Mesenchymal stem cell (in vitro differentiated cells and primary cell): ENCODE measurements around the gene STING1.

Source experiments
- DNase-seq: peaks from one replicate; pipeline ENCODE4 v3.0.0-alpha.2; 2013
- H2AFZ ChIP-seq: one replicate; pipeline ENCODE4 v1.6.1; 2013; ENCODE audit warnings: low read depth, mild to moderate bottlenecking, control low read depth, inconsistent platforms, low read length, moderate library complexity
- H2AK5ac ChIP-seq: 2 replicates; pipeline ENCODE4 v1.6.1; 2013; ENCODE audit warnings: low read length, moderate library complexity, mild to moderate bottlenecking, inconsistent platforms; ENCODE audit not compliant: severe bottlenecking
- H2BK120ac ChIP-seq: one replicate; pipeline ENCODE4 v1.6.1; 2013; ENCODE audit warnings: low read depth, mild to moderate bottlenecking, inconsistent platforms, low read length, moderate library complexity
- H2BK12ac ChIP-seq, 2 experiments: one replicate each; pipeline ENCODE4 v1.6.1; 2013; ENCODE audit warnings: inconsistent platforms in 2 of 2, low read length in 2 of 2, mild to moderate bottlenecking in 2 of 2, moderate library complexity in 2 of 2, control low read depth in 1 of 2
- H2BK15ac ChIP-seq: one replicate; pipeline ENCODE4 v1.6.1; 2013; ENCODE audit warnings: mild to moderate bottlenecking, low read depth, inconsistent platforms; ENCODE audit not compliant: poor library complexity, severe bottlenecking
- H2BK5ac ChIP-seq: 2 replicates; pipeline ENCODE4 v1.6.1; 2013; ENCODE audit warnings: low read depth, mild to moderate bottlenecking, low read length, control low read depth, inconsistent platforms; ENCODE audit not compliant: poor library complexity, severe bottlenecking
- H3K14ac ChIP-seq, 2 experiments: one replicate each; pipeline ENCODE4 v1.6.1; 2013; ENCODE audit warnings: inconsistent platforms in 2 of 2, low read length in 2 of 2, control low read depth in 1 of 2, mild to moderate bottlenecking in 1 of 2, moderate library complexity in 1 of 2
- H3K18ac ChIP-seq, 2 experiments: one replicate each; pipeline ENCODE4 v1.6.1; 2013; ENCODE audit warnings: inconsistent platforms in 2 of 2, low read length in 2 of 2, control low read depth in 1 of 2, low read depth in 1 of 2, mild to moderate bottlenecking in 1 of 2
- H3K23ac ChIP-seq, 2 experiments: one replicate each; pipeline ENCODE4 v1.6.1; 2013; ENCODE audit warnings: inconsistent platforms in 2 of 2, low read length in 2 of 2, mild to moderate bottlenecking in 2 of 2, moderate library complexity in 2 of 2, control low read depth in 1 of 2
- H3K27ac ChIP-seq: 2 replicates; pipeline ENCODE4 v1.5.1; 2013; ENCODE audit warnings: mild to moderate bottlenecking, moderate library complexity, low read length, control low read depth, inconsistent platforms; ENCODE audit not compliant: poor library complexity, severe bottlenecking
- H3K27me3 ChIP-seq, 2 experiments: 2 replicates each; pipeline versions ENCODE4 v1.6.1 to v1.7.0; 2013; ENCODE audit warnings: low read length in 2 of 2, mild to moderate bottlenecking in 2 of 2, moderate library complexity in 2 of 2, control low read depth in 1 of 2, inconsistent platforms in 1 of 2; ENCODE audit not compliant: control insufficient read depth in 1 of 2, insufficient read depth in 1 of 2
- H3K36me3 ChIP-seq, 2 experiments: 2 replicates each; pipeline versions ENCODE4 v1.6.1 to v1.7.0; 2013; ENCODE audit warnings: low read length in 2 of 2, control low read depth in 1 of 2, inconsistent platforms in 1 of 2, low read depth in 1 of 2, mild to moderate bottlenecking in 1 of 2; ENCODE audit not compliant: insufficient read depth in 2 of 2, control insufficient read depth in 1 of 2
- H3K4ac ChIP-seq, 2 experiments: one replicate each; pipeline ENCODE4 v1.6.1; 2013; ENCODE audit warnings: inconsistent platforms in 2 of 2, low read length in 2 of 2, mild to moderate bottlenecking in 2 of 2, moderate library complexity in 2 of 2, control low read depth in 1 of 2, low read depth in 1 of 2
- H3K4me1 ChIP-seq: 2 replicates; pipeline ENCODE4 v1.6.1; 2013; ENCODE audit warnings: low read depth, low read length, control low read depth; ENCODE audit not compliant: control insufficient read depth, insufficient read depth
- H3K4me2 ChIP-seq: 2 replicates; pipeline ENCODE4 v1.6.1; 2013; ENCODE audit warnings: low read length, mild to moderate bottlenecking, inconsistent platforms; ENCODE audit not compliant: poor library complexity, severe bottlenecking
- H3K4me3 ChIP-seq, 2 experiments: 2 replicates each; pipeline versions ENCODE4 v1.5.1 to v1.7.0; 2013; ENCODE audit warnings: low read length in 2 of 2, mild to moderate bottlenecking in 2 of 2, control low read depth in 1 of 2, low read depth in 1 of 2; ENCODE audit not compliant: insufficient read depth in 1 of 2
- H3K79me1 ChIP-seq: replicated peaks from 2 replicates; pipeline ENCODE4 v1.6.1; 2013; ENCODE audit warnings: mild to moderate bottlenecking, control low read depth, low read length, inconsistent platforms; ENCODE audit not compliant: poor library complexity, severe bottlenecking
- H3K9ac ChIP-seq: 2 replicates; pipeline ENCODE4 v1.7.0; 2013; ENCODE audit warnings: mild to moderate bottlenecking, low read length, moderate library complexity
- H3K9me3 ChIP-seq: 2 replicates; pipeline ENCODE4 v1.7.0; 2013; ENCODE audit warnings: mild to moderate bottlenecking, low read length; ENCODE audit not compliant: control insufficient read depth
- H4K8ac ChIP-seq: one replicate; pipeline ENCODE4 v1.6.1; 2013; ENCODE audit warnings: inconsistent platforms, mild to moderate bottlenecking, low read length, moderate library complexity
- H4K91ac ChIP-seq: one replicate; pipeline ENCODE4 v1.6.1; 2013; ENCODE audit warnings: mild to moderate bottlenecking, low read length, inconsistent platforms
- WGBS: methylation state at CpG from one replicate; pipeline ENCODE4 v1.1.7; 2013; ENCODE audit warnings: mixed read lengths; 5-methylcytosine and 5-hydroxymethylcytosine counted together

The STING1 gene

GRCh38 chr5:139501381-139501780 lies 18.8 kb upstream of the STING1 start:
- 88% methylated on average over 4 of the region's 4 CpGs for WGBS
- Histone ChIP-seq H3K4me2 (no peak overlapping the region), H3K4me1 (no peaks in the 10 kb centered on the region)

GRCh38 chr5:139495638-139496435 lies 13.3 kb upstream of the STING1 start:
- no peak overlapping the region for H3K4me3 ChIP-seq
- peak; percentile 30 for DNase-seq
- no peaks in the 10 kb centered on the region for H3K27me3 ChIP-seq
- H3K9me3 ChIP-seq = no peaks in the 10 kb centered on the region
- no peak overlapping the region for H4K8ac ChIP-seq
- no peak overlapping the region for H3K9ac ChIP-seq
- H3K23ac ChIP-seq = no peak overlapping the region
- no peak overlapping the region for H2BK5ac ChIP-seq
- no peaks in the 10 kb centered on the region for H3K79me1 ChIP-seq
- WGBS = 77% methylated on average over 2 of the region's 3 CpGs
- no peak overlapping the region for H3K14ac ChIP-seq
- H3K18ac ChIP-seq = no peak overlapping the region
- H3K36me3 ChIP-seq = no peaks in the 10 kb centered on the region
- H2BK120ac ChIP-seq = no peak overlapping the region
- H3K4ac ChIP-seq = no peak overlapping the region
- no peak overlapping the region for H2AFZ ChIP-seq
- no peak overlapping the region for H2BK12ac ChIP-seq
- no peak overlapping the region for H2AK5ac ChIP-seq
- H4K91ac ChIP-seq = no peak overlapping the region
- H2BK15ac ChIP-seq = peak overlapping the region; percentile 67
- H3K4me2 ChIP-seq = no peak overlapping the region
- H3K4me1 ChIP-seq = peaks cover 3% of the 10 kb centered on the region
- no peak overlapping the region for H3K27ac ChIP-seq

More at GRCh38 chr5:139501381-139501780, 18.8 kb upstream of the STING1 start:
- Histone ChIP-seq H3K18ac (no peak overlapping the region), H3K4me3 (no peak overlapping the region), H3K36me3 (no peaks in the 10 kb centered on the region), H2BK5ac (no peak overlapping the region), H2BK12ac (no peak overlapping the region), H2AK5ac (no peak overlapping the region), H2BK15ac (no peak overlapping the region), H4K91ac (no peak overlapping the region), H3K79me1 (no peaks in the 10 kb centered on the region), H3K27me3 (peaks cover 0 to 4% of the 10 kb centered on the region in 2 experiments), H3K14ac (no peak overlapping the region), H4K8ac (no peak overlapping the region), H2BK120ac (no peak overlapping the region), H3K27ac (no peak overlapping the region), H3K9me3 (no peaks in the 10 kb centered on the region), H3K9ac (no peak overlapping the region), H3K23ac (no peak overlapping the region), H3K4ac (no peak overlapping the region), H2AFZ (no peak overlapping the region)
- DNase-seq = no peak

GRCh38 chr5:139494832-139495231 lies 12.3 kb upstream of the STING1 start:
- Histone ChIP-seq H4K8ac (no peak overlapping the region), H3K27ac (no peak overlapping the region), H2BK120ac (peak overlapping the region; percentile 49), H3K4me3 (no peak overlapping the region), H3K14ac (no peak overlapping the region), H3K9ac (no peak overlapping the region), H3K18ac (no peak overlapping the region), H2AFZ (no peak overlapping the region), H2AK5ac (no peak overlapping the region), H3K36me3 (no peaks in the 10 kb centered on the region), H3K79me1 (no peaks in the 10 kb centered on the region), H4K91ac (no peak overlapping the region), H3K9me3 (no peaks in the 10 kb centered on the region), H2BK5ac (no peak overlapping the region), H3K4ac (no peak overlapping the region), H3K23ac (no peak overlapping the region), H3K27me3 (no peaks in the 10 kb centered on the region), H2BK15ac (no peak overlapping the region), H3K4me1 (peaks cover 3% of the 10 kb centered on the region), H3K4me2 (no peak overlapping the region), H2BK12ac (no peak overlapping the region)
- peak; percentile 56 for DNase-seq

- no peaks in the 10 kb centered on the region for H3K79me1 ChIP-seq
- H2AK5ac ChIP-seq = no peak overlapping the region
- peaks cover 3% of the 10 kb centered on the region for H3K4me1 ChIP-seq
- H3K27me3 ChIP-seq = no peaks in the 10 kb centered on the region
- H3K27ac ChIP-seq = no peak overlapping the region
- H4K8ac ChIP-seq = no peak overlapping the region
- no peak overlapping the region for H3K18ac ChIP-seq
- no peak overlapping the region for H4K91ac ChIP-seq
- no peak overlapping the region for H3K4me3 ChIP-seq
- no peak for DNase-seq
- no peak overlapping the region for H3K23ac ChIP-seq
- H3K9ac ChIP-seq = no peak overlapping the region
- no peaks in the 10 kb centered on the region for H3K9me3 ChIP-seq
- H3K36me3 ChIP-seq = no peaks in the 10 kb centered on the region
- H2BK120ac ChIP-seq = no peak overlapping the region
- H2BK12ac ChIP-seq = peak overlapping the region in 1 of 2 experiments; percentile 33
- H2BK15ac ChIP-seq = no peak overlapping the region
- no peak overlapping the region for H2BK5ac ChIP-seq
- no peak overlapping the region for H2AFZ ChIP-seq
- no peak overlapping the region for H3K14ac ChIP-seq
- 96% methylated on average over 2 of the region's 3 CpGs for WGBS
- H3K4ac ChIP-seq = no peak overlapping the region
- H3K4me2 ChIP-seq = no peak overlapping the region
Measured at GRCh38 chr5:139494256-139494655, 11.7 kb upstream of the STING1 start.
